ENCODE data around the gene RFX8.
"Not testable (repeated sequence)": the region's sequence is repeated elsewhere in the genome, so short reads cannot be mapped to it uniquely, and the experiment has no call there.

The RFX8 gene

DNA sequence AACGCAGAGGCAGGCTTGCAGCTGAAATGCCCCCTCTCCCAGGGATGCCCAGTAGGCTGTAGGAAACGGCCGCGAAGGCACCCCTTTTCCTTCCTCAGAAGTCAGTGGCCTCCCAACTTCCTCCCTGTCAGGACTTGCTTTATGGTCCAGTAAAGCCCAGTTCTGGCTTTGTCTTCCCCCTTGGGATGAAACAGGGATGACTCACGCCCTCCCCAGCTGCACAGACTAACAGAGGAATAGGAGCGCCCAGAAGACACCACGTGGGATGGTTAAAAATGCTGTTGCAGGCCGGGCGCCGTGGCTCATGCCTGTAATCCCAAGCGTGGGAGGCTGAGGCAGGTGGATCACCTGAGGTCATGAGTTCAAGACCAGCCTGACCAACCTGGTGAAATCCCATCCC lies 94.5 kb downstream of the RFX8 start:
- no peak for DNase-seq (ENCODE audit: low read depth, low spot score)

DNA sequence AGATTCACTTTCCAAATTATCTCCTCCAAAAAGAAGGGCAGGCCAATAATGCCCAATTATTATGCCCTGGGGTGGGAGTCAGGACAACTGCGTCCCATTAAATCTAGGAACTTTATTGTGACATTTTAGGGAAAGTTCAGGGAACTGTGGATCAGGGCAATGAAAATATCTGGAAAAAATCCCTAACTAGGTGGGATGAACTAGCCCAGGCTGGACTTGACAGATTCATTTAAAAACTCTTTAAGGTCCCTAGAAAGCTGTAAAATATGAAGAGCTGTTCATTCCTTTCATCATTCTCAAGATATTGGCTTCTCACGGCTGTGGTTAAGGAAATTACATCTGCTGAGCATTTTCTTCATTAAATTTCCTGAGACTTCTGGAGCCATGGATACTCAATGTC lies 95.8 kb downstream of the RFX8 start:
- no peak for DNase-seq (ENCODE audit: low read depth, low spot score)

DNA sequence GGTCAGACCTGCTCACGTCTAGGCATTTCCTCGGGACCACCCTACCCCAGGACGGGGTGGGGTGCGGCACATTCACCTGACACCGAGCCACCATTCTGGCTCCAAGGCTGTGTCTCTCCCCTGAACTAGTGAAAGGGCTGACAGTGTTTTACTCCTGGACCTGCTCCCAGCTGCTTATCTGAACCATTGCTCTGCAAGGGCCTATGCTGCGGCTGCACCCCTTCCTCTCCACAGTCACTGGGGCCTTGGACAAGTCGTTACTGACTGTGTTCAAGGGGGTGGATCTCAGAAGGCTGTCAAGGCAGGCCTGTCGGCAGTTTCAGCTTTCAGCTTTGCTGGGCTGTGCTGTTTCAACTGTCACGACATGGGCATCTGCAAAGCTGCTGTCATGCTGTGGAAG lies 99.3 kb downstream of the RFX8 start:
- DNase-seq (ENCODE audit: low read depth, low spot score): no peak

DNA sequence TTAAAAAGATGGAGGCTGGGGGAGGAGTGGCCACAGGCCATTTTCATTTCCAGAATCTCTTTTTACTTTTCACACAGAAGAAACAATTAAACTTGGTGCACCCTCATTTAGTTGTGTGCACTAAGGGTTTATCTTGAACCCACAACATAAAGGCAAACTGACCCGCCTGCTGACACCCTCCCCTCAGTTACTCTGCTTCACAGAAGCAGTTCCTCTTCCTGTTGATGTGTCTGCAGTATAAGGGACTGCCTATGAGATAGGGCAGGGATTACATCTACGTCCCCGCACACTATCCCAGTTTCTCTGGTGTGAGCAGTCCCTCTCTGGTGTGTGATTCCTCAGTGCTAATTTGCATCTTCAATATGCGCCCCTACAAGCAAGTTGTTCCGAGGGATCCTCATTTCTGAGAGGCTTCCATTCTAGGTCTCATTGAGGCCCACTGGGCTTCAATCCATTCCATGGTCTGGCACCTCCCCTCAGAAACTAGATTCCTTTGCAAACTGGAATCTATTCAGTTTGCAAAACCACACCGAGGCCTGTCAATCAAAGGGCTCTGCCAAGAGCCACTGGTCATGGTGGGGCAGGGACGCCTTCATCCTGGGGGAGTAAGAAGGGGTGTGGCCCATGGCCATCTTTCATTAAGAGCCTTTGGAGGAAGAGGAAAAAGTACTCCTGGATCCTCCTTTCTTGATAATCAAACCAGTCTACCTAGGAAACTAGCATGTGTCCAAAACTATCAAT lies 99.9 kb downstream of the RFX8 start:
- no peak for DNase-seq (ENCODE audit: low read depth, low spot score)

DNA sequence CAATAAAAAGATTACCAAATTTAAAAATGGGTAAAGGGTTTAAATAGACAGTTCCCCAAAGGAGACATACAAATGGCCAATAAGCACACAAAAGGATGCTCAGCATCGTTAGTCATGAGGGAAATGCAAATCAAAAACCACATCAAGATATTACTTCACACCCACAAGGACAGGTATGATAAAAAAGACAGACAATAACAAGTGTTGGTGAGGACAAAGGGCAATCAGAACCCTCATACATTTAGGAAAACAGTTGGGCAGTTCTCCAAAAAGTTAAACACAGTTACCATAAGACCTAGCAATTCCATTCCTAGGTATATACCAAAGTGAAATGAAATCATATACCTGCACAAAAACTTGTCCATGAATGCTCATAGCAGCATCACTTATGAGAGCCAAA lies 102.1 kb downstream of the RFX8 start:
- no peak for DNase-seq (ENCODE audit: low read depth, low spot score)

DNA sequence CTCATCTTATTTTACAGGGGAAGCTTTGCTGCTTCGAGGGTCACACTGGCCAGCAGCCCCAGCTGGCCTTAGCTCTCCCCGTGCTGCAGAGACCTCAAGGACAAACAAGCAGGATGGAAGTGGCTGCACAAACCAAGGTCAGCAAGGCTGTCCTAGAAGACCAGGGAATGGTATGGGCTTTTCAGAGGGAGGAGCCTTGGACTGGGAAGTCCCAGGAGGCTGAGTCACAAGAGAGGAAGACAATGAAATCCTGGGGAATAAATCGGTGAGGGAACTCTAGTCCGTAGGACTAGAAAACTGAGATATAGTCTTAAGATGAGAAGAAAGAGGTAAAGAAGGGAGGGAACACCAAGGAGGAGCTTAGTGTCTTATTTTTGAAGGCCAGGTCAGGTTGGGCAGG lies 103.3 kb downstream of the RFX8 start:
- no peak for DNase-seq (ENCODE audit: low read depth, low spot score)

DNA sequence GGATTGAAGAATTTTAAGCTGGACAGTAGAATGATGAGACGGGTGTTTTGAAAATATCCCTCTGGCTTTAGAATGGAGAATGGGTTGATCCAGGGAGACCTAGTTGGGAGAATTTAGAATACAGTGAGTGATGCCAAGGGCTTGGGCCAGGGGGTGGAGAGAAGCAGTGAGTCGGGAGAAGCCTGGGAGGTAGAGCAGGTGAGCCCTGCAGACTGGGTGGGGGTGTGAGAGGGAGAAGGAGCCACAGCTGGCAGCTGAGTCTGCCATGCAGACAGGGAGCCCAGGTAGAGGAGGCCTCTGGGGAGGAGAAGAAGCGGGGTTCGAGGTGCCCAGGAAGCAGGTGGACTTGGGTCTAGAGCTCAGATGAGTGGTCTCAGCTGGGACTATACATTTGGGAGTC lies 105.8 kb downstream of the RFX8 start:
- DNase-seq (ENCODE audit: low read depth, low spot score): no peak

DNA sequence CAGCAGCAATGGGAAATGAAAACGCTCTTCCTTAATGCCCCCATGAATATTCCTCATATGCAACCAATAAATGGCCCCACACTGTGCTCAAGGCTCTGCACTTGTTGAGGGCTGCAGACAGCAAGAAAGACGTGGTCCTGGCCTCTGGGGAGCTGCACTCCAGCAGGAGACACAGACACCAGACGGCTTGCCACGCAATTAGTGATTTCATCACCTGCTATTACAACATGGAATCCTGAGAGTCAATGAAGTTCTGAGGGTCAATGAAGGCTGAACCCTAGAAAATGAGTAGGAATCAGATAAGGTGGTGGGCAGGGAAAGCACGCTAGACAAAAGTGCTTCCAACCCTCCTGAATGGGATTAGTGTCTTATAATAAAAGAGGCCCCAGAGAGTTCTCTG lies 106.5 kb downstream of the RFX8 start:
- no peak for DNase-seq (ENCODE audit: low read depth, low spot score)

DNA sequence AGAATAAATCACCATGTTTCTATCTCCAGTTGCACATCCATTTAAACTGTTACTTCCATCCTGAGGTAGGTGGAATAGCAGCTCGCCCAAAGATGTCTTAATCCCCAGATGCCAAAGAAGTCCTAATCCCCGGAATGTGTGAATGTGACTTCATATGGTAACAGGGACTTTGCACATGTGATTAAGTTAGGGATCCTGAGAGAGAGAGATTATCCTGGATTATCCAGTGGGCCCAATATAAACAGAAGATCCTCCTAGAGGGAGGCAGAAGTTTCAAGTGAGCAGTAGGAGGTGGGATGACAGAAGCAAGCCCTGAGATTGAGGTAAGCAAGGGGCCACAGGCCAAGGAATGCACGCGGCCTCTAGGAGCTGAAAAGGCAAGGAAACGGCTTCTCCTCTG lies 107.4 kb downstream of the RFX8 start:
- DNase-seq (ENCODE audit: low read depth, low spot score): no peak

DNA sequence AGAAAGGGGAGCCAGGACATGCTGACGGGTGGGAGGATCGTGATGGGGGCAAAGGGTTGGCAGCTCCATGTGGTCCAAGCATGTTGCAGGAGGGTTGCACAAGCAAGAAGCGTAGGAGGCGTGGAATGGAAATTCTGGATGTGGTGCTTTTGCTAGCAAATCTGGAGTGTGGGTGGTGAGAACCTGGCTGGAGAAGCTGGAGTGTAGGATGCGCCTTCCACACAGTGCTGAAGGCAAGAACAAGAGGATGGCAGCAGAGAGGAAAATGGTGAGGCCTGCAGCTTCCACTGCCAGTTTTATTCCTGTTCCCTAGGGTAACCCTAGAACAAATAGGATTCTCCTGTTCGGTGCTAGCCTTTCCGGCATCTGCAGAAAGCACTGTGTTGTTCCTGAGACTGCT lies 110.0 kb downstream of the RFX8 start:
- no peak for DNase-seq (ENCODE audit: low read depth, low spot score)

DNA sequence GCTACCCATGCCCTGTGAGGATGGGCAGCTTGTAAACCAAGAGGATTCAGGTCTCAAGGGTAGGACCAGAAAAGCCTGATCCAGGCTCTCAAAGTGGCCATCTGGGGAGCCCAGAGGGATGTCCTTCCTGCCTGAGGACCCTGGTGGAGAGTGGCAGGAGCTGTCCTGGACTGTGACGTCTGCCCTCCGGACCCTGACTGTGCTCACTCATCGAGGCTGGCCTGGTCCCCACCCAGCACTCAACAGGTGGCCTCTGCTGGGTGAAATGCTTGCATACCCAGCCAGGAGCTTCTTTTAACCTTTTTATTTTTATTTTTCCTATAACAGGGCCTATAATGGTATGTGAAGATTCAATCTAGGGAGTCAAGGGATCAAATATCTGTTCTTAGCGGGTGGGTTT lies 112.1 kb downstream of the RFX8 start:
- no peak for DNase-seq (ENCODE audit: low read depth, low spot score)

DNA sequence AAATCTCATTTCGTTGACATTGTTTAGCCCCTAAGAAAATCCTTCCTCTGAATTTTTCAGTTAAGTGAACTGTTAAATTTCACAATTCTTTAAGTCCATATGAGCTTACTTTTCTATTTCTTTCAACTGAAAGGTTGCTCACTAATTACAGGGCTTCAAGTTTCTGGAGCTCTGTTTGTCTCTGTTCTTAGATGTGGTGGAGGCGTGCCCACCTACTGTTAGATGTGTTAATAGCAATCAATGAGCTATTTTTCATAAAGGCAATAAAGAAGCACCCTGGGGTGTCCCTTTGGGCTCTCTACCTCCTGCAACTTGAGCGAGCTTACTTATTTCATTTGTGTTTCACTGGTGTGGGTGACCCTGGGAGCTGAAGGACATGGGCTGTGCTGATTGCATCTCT lies 112.6 kb downstream of the RFX8 start:
- DNase-seq (ENCODE audit: low read depth, low spot score): no peak

DNA sequence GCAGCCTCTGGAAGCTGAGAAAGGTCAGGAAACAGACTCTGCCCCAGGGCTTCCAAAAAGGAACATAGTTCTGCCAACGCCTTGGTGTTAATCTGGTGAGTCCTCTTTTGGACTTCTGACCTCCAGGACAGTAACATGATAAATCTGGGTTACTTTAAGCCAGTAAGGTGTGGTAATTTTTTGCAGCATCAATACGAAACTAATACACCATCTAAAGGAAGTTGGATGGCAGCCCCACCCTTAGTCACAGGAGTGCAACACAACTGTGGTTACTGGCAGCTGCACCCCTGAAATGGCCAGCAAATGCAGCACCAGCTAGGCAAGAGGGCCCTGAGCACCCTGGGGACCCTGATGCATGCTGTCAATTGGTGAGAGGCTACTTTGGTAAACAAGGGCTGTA lies 113.4 kb downstream of the RFX8 start:
- no peak for DNase-seq (ENCODE audit: low read depth, low spot score)

DNA sequence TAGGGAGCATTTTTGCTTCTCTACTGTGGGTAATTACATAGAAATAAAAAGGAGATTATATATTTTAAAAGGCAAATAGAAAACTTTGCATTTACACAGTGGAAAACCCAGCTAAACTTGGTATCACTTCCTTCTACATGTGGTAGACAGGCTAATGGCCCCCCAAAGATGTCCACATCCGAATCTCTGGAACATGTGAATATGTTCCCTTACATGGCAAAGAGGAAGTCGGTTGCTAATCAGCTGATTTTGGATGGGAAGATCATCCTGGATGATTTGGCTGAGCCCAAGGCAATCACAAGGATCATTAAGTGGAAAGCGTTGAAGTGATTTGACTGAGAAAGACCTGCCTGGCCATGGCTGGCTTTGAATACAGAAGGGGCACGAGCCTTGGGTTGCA lies 113.8 kb downstream of the RFX8 start:
- DNase-seq (ENCODE audit: low read depth, low spot score): peak; percentile 52

DNA sequence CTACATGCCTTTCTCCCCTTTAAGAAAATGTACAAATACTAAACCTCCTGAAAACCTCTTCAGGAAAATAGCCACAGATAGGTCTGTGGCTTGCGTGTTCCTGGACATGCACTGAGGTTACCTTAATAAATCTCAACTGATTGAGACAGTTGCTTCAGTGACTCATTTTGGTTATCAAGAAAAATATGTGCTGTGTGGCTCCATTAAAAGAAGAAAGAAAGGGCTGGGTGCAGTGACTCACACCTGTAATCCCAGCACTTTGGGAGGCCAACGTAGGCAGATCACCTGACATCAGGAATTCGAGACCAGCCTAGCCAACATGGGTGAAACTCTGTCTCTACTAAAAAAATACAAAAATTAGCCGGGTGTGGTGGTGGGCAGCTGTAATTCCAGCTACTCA lies 114.7 kb downstream of the RFX8 start:
- no peak for DNase-seq (ENCODE audit: low read depth, low spot score)

DNA sequence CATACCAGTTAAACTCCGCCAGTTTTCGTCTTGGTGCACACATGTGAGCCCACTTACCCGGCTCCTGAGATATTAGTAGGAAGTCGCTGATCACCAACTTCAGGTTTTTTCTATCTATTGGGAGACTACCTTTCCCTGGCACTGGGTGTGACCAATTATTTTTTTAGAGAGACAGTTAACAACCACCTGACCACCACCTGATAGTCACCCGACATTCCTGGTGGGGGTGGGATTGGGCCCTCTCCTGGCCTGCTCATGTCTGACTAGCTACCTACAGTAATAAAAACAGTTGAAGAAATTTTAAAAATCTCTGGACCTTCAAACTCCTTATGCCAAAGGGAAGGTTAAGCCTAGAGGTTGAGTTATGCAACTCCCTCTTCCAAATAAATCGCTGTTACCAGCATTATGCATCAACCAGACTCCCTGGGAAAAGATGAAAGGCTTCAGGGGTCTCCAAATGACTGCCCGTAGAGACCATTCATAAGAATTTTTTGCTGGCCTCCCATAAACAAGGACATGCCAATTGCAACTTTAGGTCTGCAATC lies 115.4 kb downstream of the RFX8 start:
- no peak for DNase-seq (ENCODE audit: low read depth, low spot score)

DNA sequence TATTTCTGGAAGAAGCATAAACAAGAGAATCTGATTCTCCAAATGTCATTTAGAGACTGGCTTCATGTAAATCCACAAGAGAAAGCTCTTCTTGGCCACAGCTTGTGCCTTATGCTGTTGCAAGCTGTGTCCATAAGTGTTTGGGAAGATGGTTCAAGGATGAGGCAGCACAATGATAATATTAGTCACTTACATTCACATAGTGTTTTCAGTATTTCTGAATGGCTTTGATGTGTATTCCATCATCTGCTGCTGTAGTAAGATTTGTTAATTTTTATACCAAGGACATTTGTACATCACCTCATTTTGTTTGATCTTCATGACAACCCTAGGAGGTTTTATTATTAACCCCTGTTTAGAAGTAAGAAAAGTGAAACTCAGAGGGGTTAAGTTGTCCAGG lies 117.5 kb downstream of the RFX8 start:
- no peak for DNase-seq (ENCODE audit: low read depth, low spot score)

DNA sequence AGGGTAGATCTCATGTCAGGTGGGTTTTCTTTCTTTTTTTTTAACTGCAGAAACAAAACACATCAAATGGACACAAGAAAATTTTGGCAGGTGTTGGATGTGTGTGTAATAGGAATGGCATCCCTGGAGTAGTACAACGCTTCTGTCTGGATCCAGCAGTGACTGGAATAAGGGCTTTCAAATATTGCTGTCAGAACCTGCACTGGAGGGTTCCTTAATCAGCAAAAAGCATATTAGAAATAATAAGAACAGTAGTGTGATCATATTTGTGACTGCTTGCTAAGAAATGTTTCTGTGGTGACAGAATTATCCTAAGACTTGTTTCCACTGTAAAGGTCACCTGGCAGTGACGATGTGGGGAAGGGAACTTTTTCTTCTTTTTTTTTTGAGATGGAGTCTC lies 118.4 kb downstream of the RFX8 start:
- DNase-seq (ENCODE audit: low read depth, low spot score): no peak

DNA sequence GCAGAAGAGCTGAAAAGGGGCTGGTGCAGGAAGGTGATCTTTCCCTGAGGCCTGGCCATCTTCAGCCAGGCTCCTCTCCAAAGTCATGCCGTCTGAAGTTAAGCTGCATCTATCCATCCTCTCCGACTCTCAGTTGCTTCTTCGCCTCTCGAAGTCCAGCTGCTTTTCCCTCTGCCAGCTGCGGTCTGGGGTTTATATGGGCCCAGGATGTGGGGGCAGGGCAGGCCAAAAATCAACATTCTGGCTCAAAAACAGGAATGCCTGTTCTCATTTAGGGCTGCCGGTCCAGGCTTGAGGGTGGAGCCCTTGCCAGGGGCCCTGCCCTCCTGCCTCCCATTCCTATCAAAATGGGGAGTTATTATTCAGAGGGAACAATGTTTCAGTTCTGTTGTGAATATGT lies 118.9 kb downstream of the RFX8 start:
- DNase-seq (ENCODE audit: low read depth, low spot score): no peak

DNA sequence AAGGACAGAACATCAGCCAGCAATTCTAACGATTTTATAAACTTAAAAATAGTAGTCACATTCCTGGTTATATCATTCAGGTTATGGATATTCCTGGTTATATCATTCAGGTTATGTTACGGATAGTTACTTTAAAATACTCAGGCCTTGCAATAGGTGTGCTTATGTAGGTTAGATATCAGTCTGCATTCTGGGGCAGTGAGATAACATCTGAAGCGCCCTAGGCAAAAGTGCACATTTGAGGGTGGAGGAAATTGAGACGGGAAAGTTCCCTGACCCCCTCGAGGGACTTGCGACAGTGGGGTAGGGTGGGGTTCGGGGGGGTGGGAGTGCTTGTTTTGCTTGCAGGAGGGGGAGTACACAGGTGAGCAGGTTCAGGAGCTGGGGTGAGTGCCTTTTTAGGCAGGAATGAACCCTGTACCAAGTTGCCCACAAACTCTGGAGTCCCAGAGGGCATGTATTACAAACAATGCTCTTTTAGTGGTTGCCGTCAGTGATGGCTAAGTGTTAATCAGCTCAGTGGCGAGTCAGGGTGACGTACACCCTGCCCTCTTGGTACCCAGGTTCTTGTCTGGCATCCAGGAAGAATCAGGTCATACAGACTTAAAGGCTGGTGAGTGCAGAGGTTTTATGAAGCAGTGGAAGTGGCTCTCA lies 119.4 kb downstream of the RFX8 start:
- no peak for DNase-seq (ENCODE audit: low read depth, low spot score)

DNA sequence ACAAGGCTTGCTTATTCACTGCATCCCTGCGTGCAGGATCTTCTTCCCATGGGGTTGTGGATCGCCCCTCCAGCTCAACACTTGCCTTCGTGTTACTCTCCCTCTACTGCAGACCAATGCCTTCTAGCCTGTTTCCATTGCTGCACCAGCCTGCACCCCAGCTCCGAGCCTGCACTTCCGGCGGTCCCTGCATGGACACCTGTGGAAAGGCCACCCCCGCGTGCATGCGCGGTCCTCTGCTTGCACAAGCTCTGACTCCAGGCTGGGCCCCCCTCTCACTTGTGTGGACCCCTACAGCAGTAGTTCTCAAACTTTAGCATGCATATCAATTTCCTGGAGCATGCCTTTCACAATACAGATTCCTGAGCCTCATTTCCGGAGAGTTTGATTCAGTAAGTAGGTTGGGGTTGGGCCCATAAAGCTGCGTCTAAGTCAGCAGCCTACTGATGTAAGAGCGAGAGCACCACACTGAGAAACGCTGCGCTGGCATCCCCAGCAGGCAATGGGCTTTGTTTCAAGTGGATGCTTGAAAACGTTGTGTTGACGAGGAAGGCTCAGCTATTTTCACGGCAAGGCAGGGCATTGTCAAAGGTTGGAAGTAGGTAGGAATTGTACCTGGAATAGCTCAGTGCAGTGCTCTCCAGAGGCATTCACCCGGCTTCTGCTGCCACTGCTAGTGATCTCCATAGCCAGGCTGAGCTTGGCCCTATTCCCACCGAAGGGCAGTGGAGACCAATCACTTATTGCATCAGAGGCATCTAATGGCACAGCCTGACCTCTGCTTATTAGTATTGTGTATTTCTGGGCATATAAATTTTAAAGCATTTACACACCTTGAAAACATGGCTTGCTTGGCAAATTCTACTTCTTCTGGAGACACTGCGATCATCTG lies 120.2 kb downstream of the RFX8 start:
- DNase-seq (ENCODE audit: low read depth, low spot score): no peak

DNA sequence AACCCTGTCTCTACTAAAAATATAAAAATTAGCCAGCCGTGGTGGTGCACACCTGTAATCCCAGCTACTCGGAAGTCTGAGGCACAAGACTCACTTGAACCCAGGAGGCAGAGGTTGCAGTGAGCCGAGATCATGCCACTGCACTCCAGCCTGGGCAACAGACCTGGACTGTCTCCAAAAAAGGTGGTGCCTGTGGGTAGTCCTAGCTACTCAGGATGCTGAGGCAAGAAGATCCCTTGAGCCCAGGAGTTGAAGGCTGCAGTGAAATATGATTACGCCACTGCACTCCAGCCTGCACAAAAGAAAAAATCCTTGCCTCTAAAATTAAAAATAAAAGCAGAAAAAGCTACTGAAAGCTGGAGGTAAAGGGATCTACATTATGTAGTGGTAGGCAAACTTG lies 122.3 kb downstream of the RFX8 start:
- not testable (repeated sequence) for DNase-seq (ENCODE audit: low read depth, low spot score)
